ENCODE data around the gene TRIM15.

Gene TRIM15

GRCh38 chr6:30158475-30159040 is 4.8 kb upstream of the TRIM15 start:
- TF ChIP-seq SIN3A (IDR thresholded peaks at IDR 0.05; ENCODE audit: borderline replicate concordance, insufficient read depth, low read length) = no peak
- TF ChIP-seq POLR2AphosphoS5 (IDR thresholded peaks at IDR 0.05; ENCODE audit: low read depth, low read length) = no peak
- TF ChIP-seq FOXP2 (optimal IDR thresholded peaks at IDR 0.05; ENCODE audit: borderline replicate concordance, extremely low read depth, extremely low read length, insufficient read depth) = no peak
- no peak for TF ChIP-seq TAF1 (IDR thresholded peaks at IDR 0.05; ENCODE audit: borderline replicate concordance, insufficient read depth, low read length)
- TF ChIP-seq REST (IDR thresholded peaks at IDR 0.05; ENCODE audit: insufficient read depth in 1 of 2, low read depth in 2 of 2, low read length in 2 of 2) = no peak

- TF ChIP-seq FOXP2 (optimal IDR thresholded peaks at IDR 0.05; ENCODE audit: borderline replicate concordance, extremely low read depth, extremely low read length, insufficient read depth) = no peak
- no peak for TF ChIP-seq SIN3A (IDR thresholded peaks at IDR 0.05; ENCODE audit: borderline replicate concordance, insufficient read depth, low read length)
- no peak for TF ChIP-seq POLR2AphosphoS5 (IDR thresholded peaks at IDR 0.05; ENCODE audit: low read depth, low read length)
- TF ChIP-seq TAF1 (IDR thresholded peaks at IDR 0.05; ENCODE audit: borderline replicate concordance, insufficient read depth, low read length) = no peak
- no peak for TF ChIP-seq REST (IDR thresholded peaks at IDR 0.05; ENCODE audit: insufficient read depth in 1 of 2, low read depth in 2 of 2, low read length in 2 of 2)
Measured at GRCh38 chr6:30160008-30160784, 3.1 kb upstream of the TRIM15 start.

DNA sequence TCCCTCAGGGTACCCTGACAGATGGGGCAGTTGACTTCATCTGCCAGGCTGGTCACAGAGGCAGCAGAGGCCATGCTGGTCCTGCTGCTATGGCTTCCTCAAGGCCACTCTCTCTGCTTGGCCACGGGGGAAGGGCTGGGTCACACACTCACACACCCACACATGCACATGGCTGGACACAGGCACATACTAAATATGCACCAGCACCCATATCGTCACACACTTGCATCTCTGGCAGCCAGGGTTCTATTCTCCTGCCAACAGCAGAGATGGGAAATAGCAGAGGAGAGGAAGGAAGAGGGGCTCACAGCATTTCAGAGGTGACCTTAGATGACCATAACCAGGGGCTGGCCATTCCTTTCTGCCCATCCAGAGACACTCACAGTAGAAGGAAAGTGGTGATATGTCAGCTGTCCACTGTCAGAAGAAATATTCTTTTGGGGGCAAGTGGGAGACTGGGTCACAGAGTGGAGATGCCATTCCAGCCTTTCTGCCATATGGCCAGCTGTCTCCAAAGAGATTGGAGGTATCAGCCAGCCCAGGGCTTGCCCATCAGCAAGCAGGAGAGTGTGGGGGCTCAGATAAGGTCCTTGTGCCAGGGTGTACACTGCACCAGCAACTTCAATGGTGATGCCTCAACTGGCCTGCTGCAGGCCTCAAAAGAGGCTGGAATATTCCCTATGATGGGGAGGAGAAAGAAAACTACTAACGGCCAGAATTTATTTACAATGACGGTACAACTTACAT is 2.4 kb upstream of the TRIM15 start, which contains the start of gene TRIM10:
Gene TRIM10, minus strand, starts transcription at position 427 of the 747 bp plus-strand sequence. Its CDS starts 353 bp downstream, at position 74.
- TF ChIP-seq SIN3A (IDR thresholded peaks at IDR 0.05; ENCODE audit: borderline replicate concordance, insufficient read depth, low read length) = no peak
- no peak for TF ChIP-seq POLR2AphosphoS5 (IDR thresholded peaks at IDR 0.05; ENCODE audit: low read depth, low read length)
- no peak for TF ChIP-seq REST (IDR thresholded peaks at IDR 0.05; ENCODE audit: insufficient read depth in 1 of 2, low read depth in 2 of 2, low read length in 2 of 2)
- no peak for TF ChIP-seq TAF1 (IDR thresholded peaks at IDR 0.05; ENCODE audit: borderline replicate concordance, insufficient read depth, low read length)
- no peak for TF ChIP-seq FOXP2 (optimal IDR thresholded peaks at IDR 0.05; ENCODE audit: borderline replicate concordance, extremely low read depth, extremely low read length, insufficient read depth)

- TF ChIP-seq FOXP2 (optimal IDR thresholded peaks at IDR 0.05; ENCODE audit: borderline replicate concordance, extremely low read depth, extremely low read length, insufficient read depth) (no peak), REST (IDR thresholded peaks at IDR 0.05; ENCODE audit: insufficient read depth in 1 of 2, low read depth in 2 of 2, low read length in 2 of 2) (no peak), TAF1 (IDR thresholded peaks at IDR 0.05; ENCODE audit: borderline replicate concordance, insufficient read depth, low read length) (no peak), SIN3A (IDR thresholded peaks at IDR 0.05; ENCODE audit: borderline replicate concordance, insufficient read depth, low read length) (no peak), POLR2AphosphoS5 (IDR thresholded peaks at IDR 0.05; ENCODE audit: low read depth, low read length) (no peak)
Measured at GRCh38 chr6:30162265-30163089, 869 bp upstream of the TRIM15 start.
